Prostate gland (tissue), 2 donors: ENCODE results near the gene KLK11.

Experiments
- POLR2A ChIP-seq: fragments of 450-650 bp; IDR thresholded peaks from one replicate; pipeline ENCODE4 v1.6.1; 2016; ENCODE audit warnings: antibody characterized with exemption, mild to moderate bottlenecking
- TF ChIP-seq, protein P1 (sequence below), 4 experiments: fragments of 200-600 bp in 2 of 4; fragments of 450-650 bp in 2 of 4; sonication (generic) in 2 of 4; IDR thresholded peaks; 1 replicate in 3 of 4; 2 replicates in 1 of 4; pipeline ENCODE4 v1.5.1; 2016 to 2019; ENCODE audit warnings: antibody characterized with exemption in 4 of 4, mild to moderate bottlenecking in 2 of 4, moderate library complexity in 2 of 4

GRCh38 chr19:51014242-51014641 lies 12.2 kb downstream of the KLK11 start:
- TF ChIP-seq, protein P1, sequence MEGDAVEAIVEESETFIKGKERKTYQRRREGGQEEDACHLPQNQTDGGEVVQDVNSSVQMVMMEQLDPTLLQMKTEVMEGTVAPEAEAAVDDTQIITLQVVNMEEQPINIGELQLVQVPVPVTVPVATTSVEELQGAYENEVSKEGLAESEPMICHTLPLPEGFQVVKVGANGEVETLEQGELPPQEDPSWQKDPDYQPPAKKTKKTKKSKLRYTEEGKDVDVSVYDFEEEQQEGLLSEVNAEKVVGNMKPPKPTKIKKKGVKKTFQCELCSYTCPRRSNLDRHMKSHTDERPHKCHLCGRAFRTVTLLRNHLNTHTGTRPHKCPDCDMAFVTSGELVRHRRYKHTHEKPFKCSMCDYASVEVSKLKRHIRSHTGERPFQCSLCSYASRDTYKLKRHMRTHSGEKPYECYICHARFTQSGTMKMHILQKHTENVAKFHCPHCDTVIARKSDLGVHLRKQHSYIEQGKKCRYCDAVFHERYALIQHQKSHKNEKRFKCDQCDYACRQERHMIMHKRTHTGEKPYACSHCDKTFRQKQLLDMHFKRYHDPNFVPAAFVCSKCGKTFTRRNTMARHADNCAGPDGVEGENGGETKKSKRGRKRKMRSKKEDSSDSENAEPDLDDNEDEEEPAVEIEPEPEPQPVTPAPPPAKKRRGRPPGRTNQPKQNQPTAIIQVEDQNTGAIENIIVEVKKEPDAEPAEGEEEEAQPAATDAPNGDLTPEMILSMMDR (IDR thresholded peaks at IDR 0.05), result no peak
- TF ChIP-seq POLR2A, result no peak
